ENCODE data around the gene DISP3.

Gene DISP3

GRCh38 chr1:11531314-11531870 lies 52.4 kb downstream of the DISP3 start:
- H3K36me3 ChIP-seq (ENCODE audit: insufficient read depth, low read length) = no peaks in the 10 kb centered on the region
- H3K27me3 ChIP-seq (ENCODE audit: insufficient read depth, low read length) = no peaks in the 10 kb centered on the region
- H3K4me1 ChIP-seq (ENCODE audit: insufficient read depth, low read length) = no peaks in the 10 kb centered on the region
- no peak overlapping the region for H3K4me3 ChIP-seq (ENCODE audit: low read length)
- H3K9ac ChIP-seq (ENCODE audit: low read depth, low read length) = no peak overlapping the region; the same call in 1 of the 2 replicates
- no peak overlapping the region for H3K27ac ChIP-seq (ENCODE audit: low read depth, low read length)
- 89% methylated on average over 19 of the region's 19 CpGs for WGBS
- no peaks in the 10 kb centered on the region for H3K9me3 ChIP-seq (ENCODE audit: insufficient read depth, low read depth, low read length)

DNA sequence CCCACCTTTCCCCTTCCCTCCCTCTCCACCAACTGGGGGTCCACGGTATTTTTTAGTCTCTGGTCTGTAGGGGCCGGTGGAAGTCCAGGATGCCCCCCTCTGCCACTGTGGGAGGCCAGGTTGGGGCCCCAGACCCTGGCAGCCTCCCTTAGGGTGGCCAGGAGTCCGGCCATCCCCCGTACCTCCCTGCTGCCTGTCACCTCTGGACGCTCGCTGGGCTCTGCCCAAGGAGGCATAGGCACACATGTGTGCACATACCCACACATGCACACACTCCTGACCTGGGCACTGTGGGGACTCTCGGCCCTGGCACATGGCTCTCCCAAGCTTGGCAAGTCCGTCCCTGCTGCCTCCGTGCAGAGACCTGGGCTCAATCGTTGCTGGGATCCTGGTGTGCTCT lies 53.0 kb downstream of the DISP3 start:
- no peak overlapping the region for H3K27ac ChIP-seq (ENCODE audit: low read depth, low read length)
- 90% methylated on average over 10 of the region's 10 CpGs for WGBS
- H3K4me3 ChIP-seq (ENCODE audit: low read length) = no peak overlapping the region
- no peaks in the 10 kb centered on the region for H3K9me3 ChIP-seq (ENCODE audit: insufficient read depth, low read depth, low read length)
- no peaks in the 10 kb centered on the region for H3K36me3 ChIP-seq (ENCODE audit: insufficient read depth, low read length)
- no peaks in the 10 kb centered on the region for H3K27me3 ChIP-seq (ENCODE audit: insufficient read depth, low read length)
- H3K9ac ChIP-seq (ENCODE audit: low read depth, low read length) = no peak overlapping the region; the same call in 1 of the 2 replicates
- H3K4me1 ChIP-seq (ENCODE audit: insufficient read depth, low read length) = no peaks in the 10 kb centered on the region

GRCh38 chr1:11533790-11534787 lies 55.1 kb downstream of the DISP3 start:
- Histone ChIP-seq H3K9ac (ENCODE audit: low read depth, low read length) (no peak overlapping the region), H3K27me3 (ENCODE audit: insufficient read depth, low read length) (no peaks in the 10 kb centered on the region), H3K9me3 (ENCODE audit: insufficient read depth, low read depth, low read length) (no peaks in the 10 kb centered on the region), H3K27ac (ENCODE audit: low read depth, low read length) (no peak overlapping the region), H3K36me3 (ENCODE audit: insufficient read depth, low read length) (no peaks in the 10 kb centered on the region), H3K4me1 (ENCODE audit: insufficient read depth, low read length) (0 out of 2 replicates have a peak, but pooled peaks cover 1% of the 10 kb centered on the region), H3K4me3 (ENCODE audit: low read length) (no peak overlapping the region)
- WGBS = 94% methylated on average over 21 of the region's 21 CpGs

DNA sequence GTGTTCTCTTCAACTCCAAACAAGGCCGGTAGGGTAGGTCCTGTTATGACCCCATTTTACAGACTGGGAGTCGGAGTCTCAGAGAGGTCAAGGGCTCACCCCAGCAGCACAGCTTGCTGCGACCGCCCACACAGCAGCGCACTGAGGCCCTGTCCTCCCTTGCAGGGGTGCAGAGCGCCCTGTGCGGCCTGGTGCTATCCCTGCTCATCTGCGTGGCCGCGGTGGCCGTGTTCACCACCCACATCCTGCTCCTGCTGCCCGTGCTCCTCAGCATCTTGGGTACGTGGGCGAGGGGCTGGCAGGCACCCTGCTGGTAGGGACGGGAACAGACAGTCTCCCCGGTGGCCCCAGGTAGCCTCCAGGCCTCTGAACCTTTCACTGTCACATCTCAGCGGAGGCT lies 55.9 kb downstream of the DISP3 start:
- WGBS = 92% methylated on average over 17 of the region's 17 CpGs
- Histone ChIP-seq H3K27ac (ENCODE audit: low read depth, low read length) (no peak overlapping the region), H3K9ac (ENCODE audit: low read depth, low read length) (no peak overlapping the region), H3K4me3 (ENCODE audit: low read length) (no peak overlapping the region), H3K36me3 (ENCODE audit: insufficient read depth, low read length) (no peaks in the 10 kb centered on the region), H3K27me3 (ENCODE audit: insufficient read depth, low read length) (no peaks in the 10 kb centered on the region), H3K9me3 (ENCODE audit: insufficient read depth, low read depth, low read length) (no peaks in the 10 kb centered on the region), H3K4me1 (ENCODE audit: insufficient read depth, low read length) (0 out of 2 replicates have a peak, but pooled peaks cover 3% of the 10 kb centered on the region)

DNA sequence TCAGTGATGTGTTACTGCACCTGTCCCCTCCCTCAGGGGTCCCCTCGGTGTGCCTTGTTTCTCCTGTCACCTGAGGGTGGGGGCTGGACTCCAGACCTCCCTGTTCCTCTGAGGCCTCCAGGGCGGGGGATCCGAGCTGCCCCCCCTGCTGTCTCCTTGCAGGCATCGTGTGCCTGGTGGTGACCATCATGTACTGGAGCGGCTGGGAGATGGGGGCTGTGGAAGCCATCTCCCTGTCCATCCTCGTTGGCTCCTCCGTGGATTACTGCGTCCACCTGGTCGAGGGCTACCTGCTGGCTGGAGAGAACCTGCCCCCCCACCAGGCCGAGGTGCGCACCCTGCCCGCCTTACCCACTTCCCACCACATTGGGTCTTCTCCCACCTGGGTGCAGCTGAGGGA lies 56.4 kb downstream of the DISP3 start:
- no peak overlapping the region for H3K9ac ChIP-seq (ENCODE audit: low read depth, low read length)
- H3K36me3 ChIP-seq (ENCODE audit: insufficient read depth, low read length) = no peaks in the 10 kb centered on the region
- H3K27ac ChIP-seq (ENCODE audit: low read depth, low read length) = no peak overlapping the region
- H3K27me3 ChIP-seq (ENCODE audit: insufficient read depth, low read length) = no peaks in the 10 kb centered on the region
- WGBS = 88% methylated on average over 12 of the region's 12 CpGs
- H3K4me3 ChIP-seq (ENCODE audit: low read length) = no peak overlapping the region
- no peaks in the 10 kb centered on the region for H3K9me3 ChIP-seq (ENCODE audit: insufficient read depth, low read depth, low read length)
- 0 out of 2 replicates have a peak, but pooled peaks cover 3% of the 10 kb centered on the region for H3K4me1 ChIP-seq (ENCODE audit: insufficient read depth, low read length)

- no peak overlapping the region for H3K4me3 ChIP-seq (ENCODE audit: low read length)
These were observed 57.0 kb downstream of the DISP3 start for GRCh38 chr1:11535761-11536572.

DNA sequence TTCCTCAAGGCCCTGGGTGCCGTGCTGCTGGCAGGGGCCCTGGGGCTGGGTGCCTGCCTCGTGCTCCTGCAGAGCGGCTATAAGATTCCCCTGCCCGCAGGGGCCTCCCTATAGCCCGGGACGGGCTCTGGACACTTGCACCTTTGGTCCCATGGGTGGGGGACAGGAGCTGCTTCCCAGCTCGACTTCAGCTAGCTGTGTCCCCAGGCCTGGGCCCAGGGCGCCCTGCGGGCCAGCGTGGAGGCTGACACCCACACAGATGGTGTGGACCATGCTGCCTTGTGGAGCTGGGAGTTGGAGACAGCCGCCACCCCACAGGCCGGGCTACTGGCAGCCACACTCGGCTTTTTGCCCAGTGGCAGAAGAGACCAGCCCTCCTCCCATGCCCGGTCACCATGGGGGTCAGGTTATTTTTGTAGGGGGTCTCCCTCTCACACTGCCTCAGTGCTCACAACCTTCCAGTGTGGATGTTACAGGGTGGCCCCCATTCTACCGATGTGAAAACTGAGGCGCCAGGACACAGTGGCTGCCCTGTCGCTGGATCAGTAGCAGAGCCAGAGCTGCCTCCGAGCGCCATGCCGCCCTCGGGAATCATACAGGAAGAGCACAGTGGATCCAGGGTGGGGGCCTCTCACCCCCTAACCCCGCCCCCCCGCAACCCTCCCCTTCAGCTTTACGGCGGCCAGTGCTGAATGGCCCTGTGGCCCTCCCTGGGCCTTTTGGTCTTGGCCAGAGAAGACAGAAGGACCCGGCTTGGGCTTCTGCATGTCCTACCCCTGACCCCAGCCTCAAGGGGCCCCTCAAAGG lies 57.8 kb downstream of the DISP3 start:
- 0 out of 2 replicates have a peak, but pooled peaks cover 3% of the 10 kb centered on the region for H3K4me1 ChIP-seq (ENCODE audit: insufficient read depth, low read length)
- H3K27me3 ChIP-seq (ENCODE audit: insufficient read depth, low read length) = no peaks in the 10 kb centered on the region
- H3K4me3 ChIP-seq (ENCODE audit: low read length) = no peak overlapping the region
- H3K9me3 ChIP-seq (ENCODE audit: insufficient read depth, low read depth, low read length) = no peaks in the 10 kb centered on the region
- WGBS = 94% methylated on average over 26 of the region's 26 CpGs
- no peaks in the 10 kb centered on the region for H3K36me3 ChIP-seq (ENCODE audit: insufficient read depth, low read length)
- H3K9ac ChIP-seq (ENCODE audit: low read depth, low read length) = no peak overlapping the region
- H3K27ac ChIP-seq (ENCODE audit: low read depth, low read length) = no peak overlapping the region

More at GRCh38 chr1:11535761-11536572, 57.0 kb downstream of the DISP3 start:
- no peaks in the 10 kb centered on the region for H3K27me3 ChIP-seq (ENCODE audit: insufficient read depth, low read length)
- H3K27ac ChIP-seq (ENCODE audit: low read depth, low read length) = no peak overlapping the region
- no peak overlapping the region for H3K9ac ChIP-seq (ENCODE audit: low read depth, low read length)
- H3K9me3 ChIP-seq (ENCODE audit: insufficient read depth, low read depth, low read length) = no peaks in the 10 kb centered on the region
- no peaks in the 10 kb centered on the region for H3K36me3 ChIP-seq (ENCODE audit: insufficient read depth, low read length)
- WGBS = 95% methylated on average over 33 of the region's 33 CpGs
- H3K4me1 ChIP-seq (ENCODE audit: insufficient read depth, low read length) = 0 out of 2 replicates have a peak, but pooled peaks cover 3% of the 10 kb centered on the region

GRCh38 chr1:11537380-11537764 lies 58.4 kb downstream of the DISP3 start:
- no peaks in the 10 kb centered on the region for H3K9me3 ChIP-seq (ENCODE audit: insufficient read depth, low read depth, low read length)
- no peak overlapping the region for H3K9ac ChIP-seq (ENCODE audit: low read depth, low read length)
- no peaks in the 10 kb centered on the region for H3K36me3 ChIP-seq (ENCODE audit: insufficient read depth, low read length)
- H3K27me3 ChIP-seq (ENCODE audit: insufficient read depth, low read length) = no peaks in the 10 kb centered on the region
- 0 out of 2 replicates have a peak, but pooled peaks cover 3% of the 10 kb centered on the region for H3K4me1 ChIP-seq (ENCODE audit: insufficient read depth, low read length)
- no peak overlapping the region for H3K27ac ChIP-seq (ENCODE audit: low read depth, low read length)
- WGBS = 93% methylated on average over 9 of the region's 9 CpGs
- no peak overlapping the region for H3K4me3 ChIP-seq (ENCODE audit: low read length)

DNA sequence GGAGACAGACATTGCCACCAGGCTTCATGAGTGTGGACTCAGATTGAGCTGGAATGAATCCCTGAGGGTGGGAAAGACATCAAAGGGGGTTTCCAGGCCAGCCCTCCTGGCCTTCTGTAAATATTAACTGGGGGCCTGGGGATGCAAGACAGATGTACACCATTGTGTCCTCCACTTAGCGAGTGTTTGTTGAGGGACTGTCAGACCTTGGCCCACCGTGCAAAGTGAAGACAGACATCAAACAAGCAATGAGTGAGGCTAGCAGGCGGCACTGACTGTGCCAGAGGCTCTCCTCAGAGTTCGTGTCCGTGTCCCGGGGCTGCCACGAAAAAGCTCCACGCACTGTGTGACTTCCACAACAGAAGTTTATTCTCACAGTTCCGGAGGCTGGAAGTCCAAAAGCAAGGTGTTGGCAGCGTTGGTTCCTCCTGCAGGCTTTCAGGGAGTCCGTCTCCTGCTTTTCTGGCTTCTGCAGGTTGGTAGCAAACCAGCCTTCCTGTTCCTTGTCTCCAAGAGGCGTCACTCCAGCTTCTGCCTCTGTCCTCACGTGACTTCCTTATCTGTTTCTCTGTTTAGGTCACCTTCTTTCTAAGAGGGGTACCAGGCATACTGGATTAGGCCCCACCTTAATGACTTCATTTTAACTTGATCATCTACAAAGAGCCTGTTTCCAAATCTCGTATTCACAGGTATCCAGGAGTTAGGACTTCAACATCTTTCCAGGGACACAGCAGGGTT lies 59.1 kb downstream of the DISP3 start:
- Histone ChIP-seq H3K27ac (ENCODE audit: low read depth, low read length) (no peak overlapping the region), H3K27me3 (ENCODE audit: insufficient read depth, low read length) (no peaks in the 10 kb centered on the region), H3K9ac (ENCODE audit: low read depth, low read length) (no peak overlapping the region), H3K4me3 (ENCODE audit: low read length) (no peak overlapping the region), H3K9me3 (ENCODE audit: insufficient read depth, low read depth, low read length) (no peaks in the 10 kb centered on the region), H3K36me3 (ENCODE audit: insufficient read depth, low read length) (no peaks in the 10 kb centered on the region), H3K4me1 (ENCODE audit: insufficient read depth, low read length) (0 out of 2 replicates have a peak, but pooled peaks cover 3% of the 10 kb centered on the region)
- WGBS = 93% methylated on average over 14 of the region's 14 CpGs

- 83% methylated on average over 9 of the region's 9 CpGs for WGBS
- Histone ChIP-seq H3K9ac (ENCODE audit: low read depth, low read length) (no peak overlapping the region), H3K27ac (ENCODE audit: low read depth, low read length) (no peak overlapping the region), H3K9me3 (ENCODE audit: insufficient read depth, low read depth, low read length) (no peaks in the 10 kb centered on the region), H3K36me3 (ENCODE audit: insufficient read depth, low read length) (no peaks in the 10 kb centered on the region), H3K4me1 (ENCODE audit: insufficient read depth, low read length) (0 out of 2 replicates have a peak, but pooled peaks cover 3% of the 10 kb centered on the region), H3K27me3 (ENCODE audit: insufficient read depth, low read length) (no peaks in the 10 kb centered on the region), H3K4me3 (ENCODE audit: low read length) (no peak overlapping the region)
These were observed 59.9 kb downstream of the DISP3 start for GRCh38 chr1:11538886-11539285.

Data from HUES64 (cell line).